ENCODE measurements around the gene TAF11L13. TPM values are rescaled to one million over a fixed set of nuclear protein-coding genes. Genes with fewer than 3 reads are reported as not detected.
"Not testable (repeated sequence)": the region's sequence is repeated elsewhere in the genome, so short reads cannot be mapped to it uniquely, and the experiment has no call there.

Gene TAF11L13
- polyA plus RNA-seq, 4 donors: not detected

- Histone ChIP-seq H3K27ac (ENCODE audit: low read depth in 1 of 3, low read length in 2 of 3) (no peak overlapping the region), H3K36me3 (ENCODE audit: control insufficient read depth in 3 of 3, insufficient read depth in 2 of 3, low read depth in 1 of 3, low read length in 3 of 3) (no peaks in the 10 kb centered on the region), H3K27me3 (ENCODE audit: control insufficient read depth in 3 of 3, insufficient read depth in 3 of 3, low read length in 3 of 3) (no peaks in the 10 kb centered on the region), H3K4me1 (ENCODE audit: control insufficient read depth in 3 of 3, insufficient read depth in 2 of 3, low read depth in 1 of 3, low read length in 2 of 3) (no peaks in the 10 kb centered on the region), H3K9me3 (ENCODE audit: control insufficient read depth in 2 of 2, insufficient read depth in 1 of 2, low read depth in 1 of 2, low read length in 1 of 2) (peaks cover 0 to 10% of the 10 kb centered on the region in 2 donors), H3K4me3 (ENCODE audit: low read depth in 1 of 3, low read length in 3 of 3) (no peak overlapping the region)
- FAIRE-seq: no peak
- DNase-seq: no peak
- WGBS, 3 donors: 86 to 87% (median 87%) methylated on average over 17 of the region's 17 CpGs
Observed at GRCh38 chr5:17614872-17615605, 16.8 kb upstream of the TAF11L13 start.

DNA sequence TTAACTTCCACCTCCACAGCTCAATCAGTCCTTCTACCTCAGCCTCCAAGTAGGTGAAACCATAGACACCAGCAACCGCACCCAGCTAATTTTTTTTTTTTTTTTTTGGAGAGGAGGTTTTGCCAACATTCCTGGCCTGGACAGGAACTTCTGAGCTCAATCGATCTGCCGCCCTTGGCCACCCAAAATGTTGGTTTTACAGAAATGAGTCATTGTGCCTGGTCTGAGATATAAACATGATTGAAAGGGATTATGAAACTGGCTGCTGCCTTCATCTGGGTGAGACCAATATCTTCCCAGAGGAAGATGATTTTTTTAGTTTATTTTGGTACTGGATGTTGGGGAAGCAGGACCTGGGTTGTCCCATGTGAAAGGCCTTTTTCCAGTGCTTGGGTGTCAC, 12.5 kb upstream of the TAF11L13 start:
- Histone ChIP-seq H3K4me3 (ENCODE audit: low read depth in 1 of 3, low read length in 3 of 3) (no peak overlapping the region), H3K27me3 (ENCODE audit: control insufficient read depth in 3 of 3, insufficient read depth in 3 of 3, low read length in 3 of 3) (no peaks in the 10 kb centered on the region), H3K4me1 (ENCODE audit: control insufficient read depth in 3 of 3, insufficient read depth in 2 of 3, low read depth in 1 of 3, low read length in 2 of 3) (no peaks in the 10 kb centered on the region), H3K27ac (ENCODE audit: low read depth in 1 of 3, low read length in 2 of 3) (no peak overlapping the region), H3K9me3 (ENCODE audit: control insufficient read depth in 2 of 2, insufficient read depth in 1 of 2, low read depth in 1 of 2, low read length in 1 of 2) (peaks cover 0 to 14% of the 10 kb centered on the region in 2 donors), H3K36me3 (ENCODE audit: control insufficient read depth in 3 of 3, insufficient read depth in 2 of 3, low read depth in 1 of 3, low read length in 3 of 3) (no peaks in the 10 kb centered on the region)
- DNase-seq: no peak
- 83 to 100% (median 89%) methylated on average over 1 to 3 of the region's 3 CpGs for WGBS, 3 donors
- no peak for FAIRE-seq

DNA sequence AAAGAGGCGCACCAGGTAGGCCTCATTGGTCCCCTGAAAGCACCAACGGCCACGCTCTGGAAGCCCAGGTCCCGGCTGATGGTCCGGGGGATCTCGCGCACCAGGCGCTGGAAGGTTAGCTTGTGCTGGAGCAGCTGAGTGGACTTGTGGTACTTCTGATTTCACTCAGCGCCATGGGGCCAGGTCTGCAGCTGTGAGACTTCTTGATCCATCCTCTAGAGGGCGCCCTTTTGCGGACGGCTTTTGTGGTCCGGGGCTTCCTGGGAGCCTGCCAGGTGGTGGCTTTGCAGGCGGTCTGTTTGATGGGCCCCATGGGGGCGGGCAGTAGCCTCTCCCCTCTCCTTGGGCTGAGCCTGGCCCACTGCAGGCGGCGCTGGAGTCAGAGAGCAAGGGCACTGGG, 11.3 kb upstream of the TAF11L13 start:
- no peak overlapping the region for H3K27ac ChIP-seq (ENCODE audit: low read depth in 1 of 3, low read length in 2 of 3)
- H3K36me3 ChIP-seq (ENCODE audit: control insufficient read depth in 3 of 3, insufficient read depth in 2 of 3, low read depth in 1 of 3, low read length in 3 of 3): no peaks in the 10 kb centered on the region
- 81 to 86% (median 86%) methylated on average over 15 to 17 of the region's 17 CpGs for WGBS, 3 donors
- DNase-seq: no peak
- no peaks in the 10 kb centered on the region for H3K27me3 ChIP-seq (ENCODE audit: control insufficient read depth in 3 of 3, insufficient read depth in 3 of 3, low read length in 3 of 3)
- no peak overlapping the region for H3K4me3 ChIP-seq (ENCODE audit: low read depth in 1 of 3, low read length in 3 of 3)
- no peak for FAIRE-seq
- H3K9me3 ChIP-seq (ENCODE audit: control insufficient read depth in 2 of 2, insufficient read depth in 1 of 2, low read depth in 1 of 2, low read length in 1 of 2): peaks cover 0 to 10% of the 10 kb centered on the region in 2 donors
- no peaks in the 10 kb centered on the region for H3K4me1 ChIP-seq (ENCODE audit: control insufficient read depth in 3 of 3, insufficient read depth in 2 of 3, low read depth in 1 of 3, low read length in 2 of 3)

- H3K27ac ChIP-seq (ENCODE audit: low read depth in 1 of 3, low read length in 2 of 3): no peak overlapping the region
- H3K4me3 ChIP-seq (ENCODE audit: low read depth in 1 of 3, low read length in 3 of 3): no peak overlapping the region
- H3K4me1 ChIP-seq (ENCODE audit: control insufficient read depth in 3 of 3, insufficient read depth in 2 of 3, low read depth in 1 of 3, low read length in 2 of 3): no peaks in the 10 kb centered on the region
- WGBS, 3 donors: 82 to 92% (median 90%) methylated on average over 11 of the region's 11 CpGs
- peaks cover 0 to 3% of the 10 kb centered on the region in 2 donors for H3K9me3 ChIP-seq (ENCODE audit: control insufficient read depth in 2 of 2, insufficient read depth in 1 of 2, low read depth in 1 of 2, low read length in 1 of 2)
- DNase-seq: no peak
- FAIRE-seq: no peak
- H3K27me3 ChIP-seq (ENCODE audit: control insufficient read depth in 3 of 3, insufficient read depth in 3 of 3, low read length in 3 of 3): no peaks in the 10 kb centered on the region
- H3K36me3 ChIP-seq (ENCODE audit: control insufficient read depth in 3 of 3, insufficient read depth in 2 of 3, low read depth in 1 of 3, low read length in 3 of 3): no peaks in the 10 kb centered on the region
Observed at GRCh38 chr5:17625686-17626085, 6.2 kb upstream of the TAF11L13 start.

DNA sequence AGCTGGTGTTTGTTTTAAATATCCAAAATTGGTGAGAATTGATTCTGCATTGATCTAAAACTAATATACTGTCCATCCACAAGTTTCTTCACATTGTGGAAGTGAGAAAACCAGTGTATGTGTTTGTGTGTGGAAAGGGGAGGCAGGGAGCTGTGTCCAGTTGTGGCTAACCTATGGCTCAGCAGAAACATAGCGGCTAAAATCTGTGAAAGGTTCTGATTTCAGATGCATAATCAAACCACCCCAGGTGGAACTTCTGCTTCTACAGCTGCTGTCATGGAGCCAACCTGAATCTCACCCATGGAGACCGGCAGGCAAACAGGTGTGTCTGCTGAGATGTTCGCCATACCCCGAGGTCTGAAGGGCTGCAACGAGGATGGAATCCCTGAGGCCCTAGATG, 2.3 kb downstream of the TAF11L13 start, which contains the start of gene TAF11L14:
TAF11L14 (plus strand) TSS at position 301 of the 400 bp plus-strand sequence.
- WGBS, 3 donors: 77 to 86% (median 85%) methylated on average over 5 of the region's 5 CpGs
- Histone ChIP-seq H3K9me3 (ENCODE audit: control insufficient read depth in 2 of 2, insufficient read depth in 1 of 2, low read depth in 1 of 2, low read length in 1 of 2) (peaks cover 0 to 8% of the 10 kb centered on the region in 2 donors), H3K27me3 (ENCODE audit: control insufficient read depth in 3 of 3, insufficient read depth in 3 of 3, low read length in 3 of 3) (no peaks in the 10 kb centered on the region), H3K4me3 (ENCODE audit: low read depth in 1 of 3, low read length in 3 of 3) (no peak within 1 kb of the TSS), H3K4me1 (ENCODE audit: control insufficient read depth in 3 of 3, insufficient read depth in 2 of 3, low read depth in 1 of 3, low read length in 2 of 3) (no peaks in the 10 kb centered on the region), H3K27ac (ENCODE audit: low read depth in 1 of 3, low read length in 2 of 3) (no peak within 1 kb of the TSS), H3K36me3 (ENCODE audit: control insufficient read depth in 3 of 3, insufficient read depth in 2 of 3, low read depth in 1 of 3, low read length in 3 of 3) (no peaks in the 10 kb centered on the region)
- no peak for FAIRE-seq
- no peak for DNase-seq

- FAIRE-seq; H3K4me3 ChIP-seq (ENCODE audit: low read depth in 1 of 3, low read length in 3 of 3); H3K36me3 ChIP-seq (ENCODE audit: control insufficient read depth in 3 of 3, insufficient read depth in 2 of 3, low read depth in 1 of 3, low read length in 3 of 3); H3K4me1 ChIP-seq (ENCODE audit: control insufficient read depth in 3 of 3, insufficient read depth in 2 of 3, low read depth in 1 of 3, low read length in 2 of 3); H3K27ac ChIP-seq (ENCODE audit: low read depth in 1 of 3, low read length in 2 of 3); H3K27me3 ChIP-seq (ENCODE audit: control insufficient read depth in 3 of 3, insufficient read depth in 3 of 3, low read length in 3 of 3); DNase-seq: not testable (repeated sequence)
- H3K9me3 ChIP-seq (ENCODE audit: control insufficient read depth in 2 of 2, insufficient read depth in 1 of 2, low read depth in 1 of 2, low read length in 1 of 2): peaks cover 0 to 11% of the 10 kb centered on the region in 2 donors
- 90 to 95% (median 95%) methylated on average over 10 of the region's 10 CpGs for WGBS, 3 donors
Observed at GRCh38 chr5:17649232-17649631, 17.3 kb downstream of the TAF11L13 start.

DNA sequence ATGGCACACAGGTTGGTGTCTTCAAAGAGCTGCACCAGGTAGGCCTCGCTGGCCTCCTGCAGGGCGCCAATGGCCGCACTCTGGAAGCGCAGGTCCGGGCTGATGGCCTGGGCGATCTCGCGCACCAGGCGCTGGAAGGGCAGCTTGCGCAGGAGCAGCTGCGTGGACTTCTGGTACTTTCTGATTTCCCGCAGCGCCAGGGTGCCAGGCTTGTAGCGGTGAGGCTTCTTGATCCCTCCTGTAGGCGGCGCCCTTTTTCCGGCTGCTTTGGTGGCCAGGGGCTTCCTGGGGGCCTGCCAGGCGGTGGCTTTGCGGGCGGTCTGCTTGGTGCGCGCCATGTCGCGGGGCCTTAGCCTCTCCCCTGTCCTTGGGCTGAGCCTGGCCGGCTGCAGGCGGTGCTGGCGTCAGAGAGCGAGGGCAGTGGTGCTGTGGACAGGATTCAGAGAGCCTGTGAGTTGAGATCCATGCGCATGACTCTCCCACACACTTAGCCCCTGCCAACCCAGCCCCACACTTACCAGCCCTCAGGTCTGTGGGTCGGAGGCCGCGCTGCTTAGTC, 23.4 kb downstream of the TAF11L13 start:
- WGBS, 3 donors: 96 to 97% (median 96%) methylated on average over 27 to 32 of the region's 32 CpGs
- not testable (repeated sequence) for DNase-seq

DNA sequence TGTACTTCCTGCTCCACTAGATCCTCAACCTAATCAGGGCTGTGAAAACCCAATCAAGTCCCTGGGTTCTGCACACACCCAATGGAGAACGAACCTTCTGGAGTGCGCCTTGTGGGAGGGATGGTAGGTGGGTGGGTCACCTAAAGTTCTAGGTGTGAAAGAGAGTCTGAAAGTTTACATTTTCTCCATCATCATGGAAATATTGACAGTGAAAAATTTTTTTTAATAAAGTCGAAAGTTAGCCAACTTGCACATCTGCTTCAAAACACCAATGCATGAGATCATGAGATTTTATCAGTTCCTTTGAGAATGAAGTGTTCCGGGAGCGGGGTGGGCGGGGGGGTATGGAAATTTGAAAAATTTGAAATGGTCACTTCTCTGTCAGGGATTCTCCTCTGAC, 24.0 kb downstream of the TAF11L13 start:
- Histone ChIP-seq H3K4me1 (ENCODE audit: control insufficient read depth in 3 of 3, insufficient read depth in 2 of 3, low read depth in 1 of 3, low read length in 2 of 3) (no peaks in the 10 kb centered on the region), H3K9me3 (ENCODE audit: control insufficient read depth in 2 of 2, insufficient read depth in 1 of 2, low read depth in 1 of 2, low read length in 1 of 2) (peaks cover 0 to 9% of the 10 kb centered on the region in 2 donors), H3K4me3 (ENCODE audit: low read depth in 1 of 3, low read length in 3 of 3) (no peak overlapping the region), H3K27me3 (ENCODE audit: control insufficient read depth in 3 of 3, insufficient read depth in 3 of 3, low read length in 3 of 3) (no peaks in the 10 kb centered on the region), H3K36me3 (ENCODE audit: control insufficient read depth in 3 of 3, insufficient read depth in 2 of 3, low read depth in 1 of 3, low read length in 3 of 3) (no peaks in the 10 kb centered on the region), H3K27ac (ENCODE audit: low read depth in 1 of 3, low read length in 2 of 3) (no peak overlapping the region)
- WGBS, 3 donors: 54 to 69% (median 62%) methylated on average over 6 of the region's 6 CpGs
- no peak for FAIRE-seq
- no peak for DNase-seq

More for the DNA sequence above, 23.4 kb downstream of the TAF11L13 start:
- H3K27me3 ChIP-seq (ENCODE audit: control insufficient read depth in 3 of 3, insufficient read depth in 3 of 3, low read length in 3 of 3); H3K4me3 ChIP-seq (ENCODE audit: low read depth in 1 of 3, low read length in 3 of 3); H3K36me3 ChIP-seq (ENCODE audit: control insufficient read depth in 3 of 3, insufficient read depth in 2 of 3, low read depth in 1 of 3, low read length in 3 of 3); H3K27ac ChIP-seq (ENCODE audit: low read depth in 1 of 3, low read length in 2 of 3); FAIRE-seq; H3K4me1 ChIP-seq (ENCODE audit: control insufficient read depth in 3 of 3, insufficient read depth in 2 of 3, low read depth in 1 of 3, low read length in 2 of 3); H3K9me3 ChIP-seq (ENCODE audit: control insufficient read depth in 2 of 2, insufficient read depth in 1 of 2, low read depth in 1 of 2, low read length in 1 of 2): not testable (repeated sequence)
